ENCODE results near the gene GLCE.
"Not testable (repeated sequence)": the region's sequence is repeated elsewhere in the genome, so short reads cannot be mapped to it uniquely, and the experiment has no call there.

The GLCE gene

GRCh38 chr15:69158843-69159240 is 1.6 kb upstream of the GLCE start:
- no peak for DNase-seq

GRCh38 chr15:69159805-69160140 is 662 bp upstream of the GLCE start:
- DNase-seq = peak in 1 of 58 donors; percentile 75

- peak in 47 of 58 donors; percentile 7 to 72 (median 49) for DNase-seq
Measured at GRCh38 chr15:69161079-69161877, 843 bp downstream of the GLCE start.

GRCh38 chr15:69161878-69162213 is 1.4 kb downstream of the GLCE start:
- no peak for DNase-seq

- no peak for DNase-seq
Measured at GRCh38 chr15:69163141-69163669, 2.8 kb downstream of the GLCE start.

GRCh38 chr15:69164807-69165636 is 4.6 kb downstream of the GLCE start:
- DNase-seq = no peak

- no peak for DNase-seq
Measured at GRCh38 chr15:69165637-69166025, 5.2 kb downstream of the GLCE start.

GRCh38 chr15:69167218-69167846 is 6.9 kb downstream of the GLCE start:
- DNase-seq = no peak

GRCh38 chr15:69168361-69168760 is 7.9 kb downstream of the GLCE start:
- DNase-seq = not testable (repeated sequence)

- DNase-seq = not testable (repeated sequence)
Measured at GRCh38 chr15:69169540-69169939, 9.1 kb downstream of the GLCE start.

GRCh38 chr15:69170597-69170996 is 10.2 kb downstream of the GLCE start:
- no peak for DNase-seq

GRCh38 chr15:69172847-69173246 is 12.4 kb downstream of the GLCE start:
- DNase-seq = no peak

GRCh38 chr15:69175536-69175935 is 15.1 kb downstream of the GLCE start:
- no peak for DNase-seq

- no peak for DNase-seq
Measured at GRCh38 chr15:69181424-69181823, 21.0 kb downstream of the GLCE start.

- no peak for DNase-seq
Measured at GRCh38 chr15:69185216-69185615, 24.8 kb downstream of the GLCE start.

- no peak for DNase-seq
Measured at GRCh38 chr15:69185706-69186105, 25.3 kb downstream of the GLCE start.

- no peak for DNase-seq
Measured at GRCh38 chr15:69189157-69189556, 28.7 kb downstream of the GLCE start.

- no peak for DNase-seq
Measured at GRCh38 chr15:69190091-69190490, 29.7 kb downstream of the GLCE start.

- no peak for DNase-seq
Measured at GRCh38 chr15:69190504-69190903, 30.1 kb downstream of the GLCE start.

GRCh38 chr15:69194025-69194827 is 33.8 kb downstream of the GLCE start:
- DNase-seq = no peak

- DNase-seq = peak in 1 of 58 donors; percentile 12
Measured at GRCh38 chr15:69194854-69195253, 34.4 kb downstream of the GLCE start.

Measured in anterior cingulate cortex (tissue), 58 donors.